HG03432 (cell line): ENCODE results near the gene UBR1.
"Not testable (repeated sequence)": the region's sequence is repeated elsewhere in the genome, so short reads cannot be mapped to it uniquely, and the experiment has no call there.

Experiments used
- ATAC-seq: cut with Tn5 transposase; IDR thresholded peaks from one replicate; pipeline ENCODE4 v1.9.1; 2021; ENCODE audit warnings: mild to moderate bottlenecking, moderate library complexity; ENCODE audit not compliant: unreplicated experiment

The UBR1 gene

GRCh38 chr15:42919308-42919707 lies 186.5 kb downstream of the UBR1 start:
- no peak for ATAC-seq

- no peak for ATAC-seq
Measured at GRCh38 chr15:42918047-42918446, 187.8 kb downstream of the UBR1 start.

- no peak for ATAC-seq
Measured at GRCh38 chr15:42915654-42916315, 190.1 kb downstream of the UBR1 start.

DNA sequence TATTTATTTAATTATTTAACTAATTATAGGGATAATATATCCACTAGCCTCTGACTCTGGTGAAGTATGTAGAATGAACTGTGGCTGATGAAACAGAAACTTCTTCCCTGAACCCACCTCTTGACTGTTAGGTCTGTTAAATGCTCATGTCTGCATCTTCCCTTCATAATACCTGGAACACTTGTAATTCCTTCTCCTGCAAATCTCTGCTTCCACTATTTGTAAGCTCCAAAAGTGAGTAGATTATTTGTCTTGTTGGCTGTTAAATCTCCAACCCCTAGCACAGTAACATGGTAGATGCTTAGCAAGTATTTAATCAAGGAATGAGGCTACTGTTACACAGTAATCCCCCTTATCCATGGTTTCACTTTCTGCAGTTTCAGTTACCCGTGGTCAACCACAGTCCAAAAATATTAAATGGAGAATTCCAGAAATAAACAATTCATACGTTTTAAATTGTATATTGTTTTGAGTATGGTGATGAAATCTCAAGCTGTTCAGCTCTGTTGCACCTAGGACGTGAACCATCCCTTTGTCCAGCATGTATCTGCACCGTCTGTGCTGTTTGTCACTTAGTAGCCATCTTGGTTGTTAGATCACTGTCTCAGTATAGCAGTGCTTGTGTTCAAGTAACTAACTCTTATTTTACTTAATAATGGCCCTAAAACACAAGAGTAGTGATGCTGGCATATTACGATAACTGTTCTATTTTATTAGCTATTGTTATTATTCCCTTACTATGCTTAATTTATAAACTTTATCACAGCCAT lies 190.9 kb downstream of the UBR1 start:
- no peak for ATAC-seq

- no peak for ATAC-seq
Measured at GRCh38 chr15:42911058-42911592, 194.7 kb downstream of the UBR1 start.

- no peak for ATAC-seq
Measured at GRCh38 chr15:42908538-42908937, 197.3 kb downstream of the UBR1 start.

GRCh38 chr15:42903388-42904324 lies 202.2 kb downstream of the UBR1 start:
- ATAC-seq, result no peak

DNA sequence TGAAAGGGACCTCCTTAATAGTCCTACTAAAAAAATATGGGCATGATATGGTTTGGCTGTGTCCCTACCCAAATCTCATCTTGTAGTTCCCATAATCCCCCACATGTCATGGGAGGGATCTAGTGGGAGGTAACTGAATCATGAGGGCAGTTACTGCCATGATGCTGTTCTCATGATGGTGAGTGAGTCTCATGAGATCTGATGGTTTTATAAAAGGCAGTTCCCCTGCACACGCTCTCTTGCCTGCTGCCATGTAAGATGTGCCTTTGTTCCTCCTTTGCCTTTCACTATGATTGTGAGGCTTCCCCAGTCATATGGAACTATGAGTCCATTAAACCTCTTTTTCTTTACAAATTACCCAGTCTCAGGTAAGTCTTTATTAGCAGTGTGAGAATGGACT lies 211.9 kb downstream of the UBR1 start:
- not testable (repeated sequence) for ATAC-seq
